Upper lobe of left lung (tissue), 6 donors: Measurements from ENCODE around the gene NACC2. TPM values are rescaled to one million over a fixed set of nuclear protein-coding genes. Genes with fewer than 3 reads are reported as not detected.

Source experiments
- ATAC-seq, 2 donors: fragments of 200-7000 bp; cut with Tn5 transposase; one replicate each; pipeline ENCODE4 v1.9.1; 2022; ENCODE audit warnings: mild to moderate bottlenecking in 2 of 2, moderate library complexity in 2 of 2; ENCODE audit not compliant: low FRiP score in 2 of 2
- DNase-seq, 2 donors: peaks; one replicate each; pipeline ENCODE4 v3.0.0-alpha.2; 2019 to 2020
- H3K27ac ChIP-seq, 4 donors: fragments of 200-600 bp; sonication (generic); one replicate each; pipeline ENCODE4 v1.5.1; 2016 to 2019
- H3K27me3 ChIP-seq, 4 donors: fragments of 200-600 bp; sonication (generic); one replicate each; pipeline ENCODE4 v1.5.1; 2017 to 2019
- H3K36me3 ChIP-seq, 4 donors: fragments of 200-600 bp; sonication (generic); one replicate each; pipeline ENCODE4 v1.5.1; 2016 to 2019
- H3K4me1 ChIP-seq, 4 donors: fragments of 200-600 bp; sonication (generic); one replicate each; pipeline ENCODE4 v1.5.1; 2018 to 2019
- H3K4me3 ChIP-seq, 4 donors: fragments of 200-600 bp; sonication (generic); one replicate each; pipeline ENCODE4 v1.5.1; 2017 to 2019; ENCODE audit warnings: mild to moderate bottlenecking in 2 of 4, moderate library complexity in 1 of 4
- H3K9me3 ChIP-seq, 4 donors: fragments of 200-600 bp; sonication (generic); one replicate each; pipeline ENCODE4 v1.5.1; 2018 to 2019
- CTCF ChIP-seq, 6 experiments: fragments of 450-650 bp in 4 of 6; fragments of 200-600 bp in 2 of 6; sonication (generic) in 2 of 6; IDR thresholded peaks; one replicate each; pipeline ENCODE4 v1.5.1; 2016 to 2019; ENCODE audit warnings: antibody characterized with exemption in 6 of 6
- EP300 ChIP-seq, 4 donors: sonication (generic); formaldehyde crosslinking; IDR thresholded peaks; one replicate each; pipeline ENCODE4 v1.5.1; 2017; ENCODE audit warnings: antibody characterized with exemption in 4 of 4, control low read depth in 2 of 4
- POLR2A ChIP-seq, 4 donors: fragments of 450-650 bp; IDR thresholded peaks; one replicate each; pipeline ENCODE4 v1.5.1; 2016 to 2017; ENCODE audit warnings: antibody characterized with exemption in 4 of 4, mild to moderate bottlenecking in 2 of 4
- POLR2AphosphoS5 ChIP-seq, 2 donors: sonication (generic); formaldehyde crosslinking; IDR thresholded peaks; one replicate each; pipeline ENCODE4 v1.5.1; 2017; ENCODE audit warnings: antibody characterized with exemption in 2 of 2
- WGBS, 2 donors: methylation state at CpG; one replicate each; pipeline ENCODE4 v1.1.5; 2017 to 2018; 5-methylcytosine and 5-hydroxymethylcytosine counted together
- total RNA-seq, 6 donors: library from RNA; depleted of rRNA in 4 of 6; stranded (reverse); fragments of >200 nt in 4 of 6; gene quantifications; one replicate each; pipeline versions ENCODE4 v1.1.0 to v1.2.1, GENCODE V29; 2016 to 2021
- donor health status: DM: no; HTN: no; CAD: no; lungs with moderate emphysema.
- donor health status: DM: no; HTN: yes; CAD: no; lungs with severe emphysema.

NACC2 gene
- total RNA-seq, 6 donors from 2014 or later = 16.8 to 38.4 (median 31.3) TPM

DNA sequence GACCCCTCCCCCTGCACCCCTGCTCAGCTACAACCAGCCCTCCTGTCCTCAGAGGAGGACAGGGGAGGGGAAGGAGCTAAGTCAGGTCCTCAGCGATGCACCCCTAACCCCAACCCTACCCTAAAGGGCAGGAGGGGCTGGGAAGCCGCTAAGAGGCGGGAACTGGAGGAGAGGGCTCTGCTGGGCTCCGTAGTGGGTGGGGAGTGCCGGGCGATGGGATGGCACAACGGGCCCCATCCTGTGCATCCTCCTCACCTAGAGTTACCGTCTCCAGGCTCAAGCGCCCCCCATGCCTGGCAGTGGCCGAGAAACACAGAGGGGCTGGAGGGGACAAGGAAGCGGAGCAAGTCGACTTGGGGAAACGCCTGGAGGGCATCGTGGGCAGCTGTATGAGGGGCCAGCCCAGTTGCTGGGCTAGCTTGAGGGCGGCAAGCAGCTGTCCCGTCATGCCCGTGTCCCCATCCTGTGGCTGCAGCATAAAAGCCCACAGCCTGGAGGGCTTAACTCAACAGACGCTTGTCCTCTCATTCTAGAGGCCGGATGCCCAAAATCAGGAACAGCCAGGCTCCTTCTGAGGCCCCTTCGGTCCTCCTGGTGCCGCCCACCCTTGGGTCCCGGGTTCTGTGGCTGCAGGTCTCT lies 110.9 kb downstream of the NACC2 start:
- Histone ChIP-seq H3K36me3 (no peaks in the 10 kb centered on the region), H3K27ac (no peak overlapping the region), H3K4me3 (no peak overlapping the region), H3K27me3 (no peaks in the 10 kb centered on the region), H3K4me1 (peaks cover 7 to 11% (median 10%) of the 10 kb centered on the region in 4 donors), H3K9me3 (no peaks in the 10 kb centered on the region)
- DNase-seq (no peak), ATAC-seq (no peak)
- TF ChIP-seq POLR2AphosphoS5 (IDR thresholded peaks at IDR 0.05) (no peak), EP300 (IDR thresholded peaks at IDR 0.05) (no peak), CTCF (IDR thresholded peaks at IDR 0.05) (no peak), POLR2A (IDR thresholded peaks at IDR 0.05) (no peak)
- 77% methylated on average over 17 to 22 of the region's 22 CpGs for WGBS, 2 donors

DNA sequence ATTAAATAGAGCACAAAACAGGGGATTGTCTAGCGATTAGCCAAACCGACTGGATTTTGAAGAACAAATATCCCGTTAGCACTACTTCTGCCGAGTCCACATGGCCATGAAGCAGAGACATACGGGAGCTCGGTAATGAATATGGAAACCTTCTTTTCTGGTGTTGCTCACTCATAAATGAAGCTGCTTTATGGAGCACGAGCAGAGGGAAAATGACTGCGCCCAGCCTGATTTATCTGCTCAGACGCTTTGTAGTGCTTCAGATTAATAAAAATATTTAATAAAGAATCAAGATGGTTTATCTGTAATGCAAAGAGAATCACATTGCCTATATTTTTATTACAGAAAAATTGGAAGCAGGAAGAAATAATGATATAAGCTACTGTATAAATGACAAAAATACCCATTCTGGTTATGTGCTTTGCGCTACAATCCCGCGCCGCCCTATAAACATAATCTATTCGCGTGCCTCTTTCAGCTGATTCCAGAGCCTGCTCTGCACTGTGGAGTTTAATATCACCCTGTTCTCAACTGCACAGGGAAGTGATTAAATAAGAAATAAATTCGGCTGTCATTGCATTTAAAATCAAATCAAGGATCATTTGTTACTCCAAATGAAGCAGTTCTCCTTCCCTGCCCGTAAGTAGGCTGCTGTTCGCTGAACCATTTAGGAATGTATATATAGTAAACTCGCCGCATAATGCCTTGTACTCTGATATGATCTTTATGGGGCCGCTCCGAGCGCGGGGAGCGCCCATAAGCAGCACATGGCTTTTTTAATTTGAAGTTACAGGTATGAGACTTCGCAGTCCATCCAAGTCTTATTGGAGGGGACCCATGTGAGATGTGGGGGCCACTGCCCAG lies 111.6 kb downstream of the NACC2 start:
- WGBS, 2 donors = 85 to 87% methylated on average over 26 of the region's 26 CpGs
- no peak overlapping the region for H3K27ac ChIP-seq
- H3K27me3 ChIP-seq = peaks cover 0 to 3% (median 0%) of the 10 kb centered on the region in 4 donors
- no peaks in the 10 kb centered on the region for H3K9me3 ChIP-seq
- peaks cover 11 to 15% (median 14%) of the 10 kb centered on the region in 4 donors for H3K4me1 ChIP-seq
- TF ChIP-seq POLR2A (IDR thresholded peaks at IDR 0.05) = no peak
- no peak for TF ChIP-seq EP300 (IDR thresholded peaks at IDR 0.05)
- TF ChIP-seq CTCF (IDR thresholded peaks at IDR 0.05) = no peak
- no peak for TF ChIP-seq POLR2AphosphoS5 (IDR thresholded peaks at IDR 0.05)
- DNase-seq = no peak
- H3K36me3 ChIP-seq = no peaks in the 10 kb centered on the region
- ATAC-seq = no peak
- H3K4me3 ChIP-seq = no peak overlapping the region

GRCh38 chr9:135982499-135983207 lies 112.4 kb downstream of the NACC2 start:
- 81 to 90% methylated on average over 16 to 24 of the region's 24 CpGs for WGBS, 2 donors
- Histone ChIP-seq H3K4me1 (peaks cover 11 to 15% (median 14%) of the 10 kb centered on the region in 4 donors), H3K36me3 (no peaks in the 10 kb centered on the region), H3K9me3 (no peaks in the 10 kb centered on the region), H3K4me3 (no peak overlapping the region), H3K27me3 (peaks cover 0 to 3% (median 0%) of the 10 kb centered on the region in 4 donors), H3K27ac (no peak overlapping the region)
- ATAC-seq (no peak), DNase-seq (no peak)
- TF ChIP-seq POLR2A (IDR thresholded peaks at IDR 0.05) (no peak), EP300 (IDR thresholded peaks at IDR 0.05) (no peak), CTCF (IDR thresholded peaks at IDR 0.05) (no peak), POLR2AphosphoS5 (IDR thresholded peaks at IDR 0.05) (no peak)

- H3K9me3 ChIP-seq = no peaks in the 10 kb centered on the region
- H3K27me3 ChIP-seq = peaks cover 0 to 3% (median 0%) of the 10 kb centered on the region in 4 donors
- 87 to 96% methylated on average over 4 to 29 of the region's 29 CpGs for WGBS, 2 donors
- no peak overlapping the region for H3K4me3 ChIP-seq
- no peak for ATAC-seq
- H3K36me3 ChIP-seq = no peaks in the 10 kb centered on the region
- no peak for DNase-seq
- no peak for TF ChIP-seq EP300 (IDR thresholded peaks at IDR 0.05)
- TF ChIP-seq POLR2A (IDR thresholded peaks at IDR 0.05) = no peak
- no peak for TF ChIP-seq CTCF (IDR thresholded peaks at IDR 0.05)
- no peak for TF ChIP-seq POLR2AphosphoS5 (IDR thresholded peaks at IDR 0.05)
- no peak overlapping the region for H3K27ac ChIP-seq
- peaks cover 11 to 15% (median 14%) of the 10 kb centered on the region in 4 donors for H3K4me1 ChIP-seq
These were observed 114.0 kb downstream of the NACC2 start for GRCh38 chr9:135980926-135981630.
